Endothelial cell (in vitro differentiated cells): Measurements from ENCODE around the gene LRP1B. TPM values are rescaled to one million over a fixed set of nuclear protein-coding genes. Genes with fewer than 3 reads are reported as not detected.

Experiments used
- DNase-seq: peaks from one replicate; pipeline ENCODE4 v3.0.0; 2021; ENCODE audit warnings: low spot score
- H3K27ac Mint-ChIP-seq: one replicate; pipeline ENCODE4 v1.8.0; 2021; ENCODE audit warnings: mixed read lengths, inconsistent platforms; ENCODE audit not compliant: unreplicated experiment
- H3K27me3 Mint-ChIP-seq: one replicate; pipeline ENCODE4 v1.8.0; 2021; ENCODE audit warnings: mild to moderate bottlenecking, moderate library complexity, mixed read lengths, inconsistent platforms; ENCODE audit not compliant: unreplicated experiment
- H3K36me3 Mint-ChIP-seq: one replicate; pipeline ENCODE4 v1.8.0; 2021; ENCODE audit warnings: mild to moderate bottlenecking, low read depth, mixed read lengths, inconsistent platforms; ENCODE audit not compliant: unreplicated experiment
- H3K4me1 Mint-ChIP-seq: one replicate; pipeline ENCODE4 v1.8.0; 2021; ENCODE audit warnings: mild to moderate bottlenecking, mixed read lengths, inconsistent platforms; ENCODE audit not compliant: unreplicated experiment
- H3K4me3 Mint-ChIP-seq: one replicate; pipeline ENCODE4 v1.8.0; 2021; ENCODE audit warnings: mild to moderate bottlenecking, mixed read lengths, inconsistent platforms; ENCODE audit not compliant: unreplicated experiment
- H3K9me3 Mint-ChIP-seq: one replicate; pipeline ENCODE4 v1.8.0; 2021; ENCODE audit warnings: mixed read lengths, inconsistent platforms; ENCODE audit not compliant: unreplicated experiment
- CTCF ChIP-seq: fragments of 200-600 bp; sonication (generic); IDR thresholded peaks from one replicate; pipeline ENCODE4 v1.5.0; 2021; ENCODE audit warnings: antibody characterized with exemption; ENCODE audit not compliant: unreplicated experiment
- total RNA-seq: library from RNA; stranded (reverse); fragmentation: NEBNext Ultra II Directional; extraction: Animal tissue kit (Norgen Biotek cat#: 25700); gene quantifications from one replicate; pipeline ENCODE4 v1.2.1, GENCODE V29; 2021; ENCODE audit not compliant: unreplicated experiment

LRP1B gene
- total RNA-seq, 1 donor from 2014 or later = 1.4 TPM

- no peak for DNase-seq
- Mint-ChIP-seq H3K4me1 (no peaks in the 10 kb centered on the region), H3K27ac (no peak overlapping the region), H3K4me3 (no peak overlapping the region), H3K27me3 (no peaks in the 10 kb centered on the region), H3K9me3 (no peaks in the 10 kb centered on the region), H3K36me3 (no peaks in the 10 kb centered on the region)
- no peak for TF ChIP-seq CTCF
These were observed 543.8 kb downstream of the LRP1B start for GRCh38 chr2:141586985-141587384.

DNA sequence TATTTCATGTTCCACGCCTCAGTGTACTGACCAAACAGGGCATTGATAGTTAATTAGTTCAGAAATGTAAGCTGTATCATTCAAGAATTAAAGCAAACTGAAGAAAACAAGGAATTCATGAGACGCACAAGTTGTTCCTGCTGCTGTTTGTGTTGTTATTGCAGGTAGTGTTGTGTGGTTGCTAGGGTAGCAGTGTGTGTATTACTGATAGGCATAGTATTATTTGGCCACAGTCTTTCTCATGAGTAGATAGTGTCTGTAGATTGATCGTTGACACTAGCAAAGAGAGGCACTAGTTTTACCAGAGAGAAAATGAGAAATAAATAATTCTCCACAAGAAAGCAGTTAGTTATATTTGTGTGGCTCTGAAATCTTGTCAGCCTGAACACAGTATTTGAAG is 548.6 kb downstream of the LRP1B start:
- Mint-ChIP-seq H3K36me3 (no peaks in the 10 kb centered on the region), H3K9me3 (no peaks in the 10 kb centered on the region), H3K4me3 (no peak overlapping the region), H3K4me1 (no peaks in the 10 kb centered on the region), H3K27me3 (no peaks in the 10 kb centered on the region), H3K27ac (no peak overlapping the region)
- TF ChIP-seq CTCF = no peak
- DNase-seq = no peak

DNA sequence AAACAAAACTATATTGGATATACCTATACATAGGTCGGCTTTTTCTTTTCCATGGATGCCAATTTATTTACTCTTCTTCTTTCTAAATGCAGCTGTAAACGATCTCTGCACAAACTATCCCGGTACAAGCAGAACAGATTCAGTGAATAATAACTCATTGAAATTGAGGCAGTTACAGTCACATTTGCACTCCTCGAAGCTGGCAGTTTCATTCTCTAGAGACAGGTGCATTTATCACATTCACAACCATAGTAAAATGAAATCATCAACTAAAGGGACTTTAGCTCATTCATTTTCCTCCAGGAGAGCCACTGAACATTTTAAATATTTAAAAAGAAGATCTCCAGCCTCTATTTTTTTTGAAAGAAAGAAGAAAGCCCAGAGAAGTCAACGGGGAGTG is 551.7 kb downstream of the LRP1B start:
- Mint-ChIP-seq H3K9me3 (no peaks in the 10 kb centered on the region), H3K27me3 (no peaks in the 10 kb centered on the region), H3K27ac (no peak overlapping the region), H3K36me3 (no peaks in the 10 kb centered on the region), H3K4me1 (no peaks in the 10 kb centered on the region), H3K4me3 (no peak overlapping the region)
- no peak for TF ChIP-seq CTCF
- DNase-seq = no peak

DNA sequence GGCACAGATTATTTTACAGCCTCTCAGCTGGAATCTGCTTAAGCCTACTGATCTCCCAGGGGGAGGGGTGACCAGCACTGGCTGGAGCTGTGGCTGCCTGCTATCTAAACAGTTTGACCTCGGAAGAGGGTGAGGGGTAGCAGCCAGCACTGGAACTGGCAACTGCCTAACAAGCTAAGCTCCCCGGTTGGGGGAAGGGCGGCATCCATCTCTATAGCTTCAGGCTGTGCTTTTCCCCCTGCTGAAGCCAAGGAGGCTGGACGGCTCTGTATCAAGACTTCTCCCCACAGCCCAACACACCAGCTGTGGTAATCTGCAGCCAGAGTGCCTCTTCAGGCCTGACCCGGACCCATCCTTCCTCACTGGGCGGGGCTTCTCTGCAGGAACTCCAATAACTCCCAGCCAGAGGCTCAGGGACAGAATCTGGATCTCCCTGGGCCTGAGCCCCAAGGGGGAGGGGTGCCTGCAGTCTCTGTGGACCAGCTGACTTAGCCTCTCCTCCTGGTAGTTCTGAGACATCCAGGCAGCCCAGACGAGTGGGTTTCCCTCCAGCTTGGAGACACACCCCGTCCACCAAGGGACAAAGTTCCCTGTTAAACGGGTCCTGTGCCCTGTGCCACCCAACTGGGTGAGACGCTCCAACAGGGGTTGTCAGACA is 560.2 kb downstream of the LRP1B start:
- Mint-ChIP-seq H3K4me3 (no peak overlapping the region), H3K36me3 (no peaks in the 10 kb centered on the region), H3K9me3 (no peaks in the 10 kb centered on the region), H3K27me3 (peaks cover 2% of the 10 kb centered on the region), H3K4me1 (no peaks in the 10 kb centered on the region), H3K27ac (no peak overlapping the region)
- no peak for TF ChIP-seq CTCF
- no peak for DNase-seq

DNA sequence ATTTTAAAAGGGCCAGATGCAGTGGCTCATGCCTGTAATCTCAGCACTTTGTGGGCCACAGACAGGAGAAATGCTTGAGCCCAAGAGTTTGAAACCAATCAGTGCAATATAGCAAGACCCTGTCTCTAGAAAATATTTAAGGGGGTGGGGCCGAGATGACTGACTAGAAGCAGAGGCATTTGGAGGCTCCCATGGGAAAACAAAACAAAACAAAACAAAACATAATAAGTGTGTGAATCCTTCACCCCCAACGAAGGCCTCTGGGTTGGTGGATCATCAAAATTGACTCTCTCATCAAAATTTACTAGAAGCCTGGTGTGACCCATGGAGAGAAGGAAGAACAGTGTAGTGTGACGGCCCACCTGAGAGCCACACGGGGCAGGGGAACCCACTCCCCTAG is 560.9 kb downstream of the LRP1B start:
- peaks cover 2% of the 10 kb centered on the region for H3K27me3 Mint-ChIP-seq
- no peaks in the 10 kb centered on the region for H3K4me1 Mint-ChIP-seq
- no peak for TF ChIP-seq CTCF
- DNase-seq = no peak
- H3K36me3 Mint-ChIP-seq = no peaks in the 10 kb centered on the region
- H3K9me3 Mint-ChIP-seq = no peaks in the 10 kb centered on the region
- H3K4me3 Mint-ChIP-seq = no peak overlapping the region
- H3K27ac Mint-ChIP-seq = no peak overlapping the region
